Caco-2 (cell line): ENCODE data around the gene COQ7. TPM values are rescaled to one million over a fixed set of nuclear protein-coding genes. Genes with fewer than 3 reads are reported as not detected.

Experiments
- BruUV-seq: library from RNA; stranded (reverse); fragments of 400-500 nt; replicated peaks from 2 replicates; lab custom pipeline; 2021; lab: Mats Ljungman, UMichigan
- CTCF ChIA-PET: fragments of 300-600 bp; sonication (Branson Sonifier 250); formaldehyde crosslinking; loops from one replicate; lab custom pipeline; 2022; ENCODE audit warnings: antibody characterized with exemption; lab: Charles Lee
- POLR2A ChIA-PET: fragments of 300-600 bp; sonication (Branson Sonifier 250); formaldehyde crosslinking; loops from one replicate; lab custom pipeline; 2022; ENCODE audit warnings: antibody characterized with exemption; lab: Charles Lee
- DNase-seq, 2 experiments: peaks; one replicate each; pipeline versions ENCODE4 v3.0.0 to v3.0.0-alpha.2; 2020 to 2022
- H3K27me3 ChIP-seq: replicated peaks from 2 replicates; pipeline ENCODE4 v1.6.0; 2011; ENCODE audit warnings: low read length; ENCODE audit not compliant: control insufficient read depth, insufficient read depth
- H3K36me3 ChIP-seq: 2 replicates; pipeline ENCODE4 v1.5.1; 2011; ENCODE audit warnings: low read length; ENCODE audit not compliant: control insufficient read depth, insufficient read depth
- H3K4me1 ChIP-seq: fragments of 250-450 bp; sonication (Bioruptor Pico); 2 replicates; pipeline ENCODE4 v1.5.1; 2020; ENCODE audit warnings: mild to moderate bottlenecking
- H3K4me3 ChIP-seq: 2 replicates; pipeline ENCODE4 v1.5.1; 2011; ENCODE audit warnings: low read depth, mild to moderate bottlenecking, control low read depth, low read length
- H3K9me3 ChIP-seq: fragments of 250-450 bp; sonication (Bioruptor Pico); 2 replicates; pipeline ENCODE4 v1.5.1; 2020; ENCODE audit warnings: mild to moderate bottlenecking, moderate library complexity
- H3K27ac Mint-ChIP-seq: one replicate; pipeline ENCODE4 v1.8.0; 2022; ENCODE audit warnings: mixed read lengths; ENCODE audit not compliant: unreplicated experiment
- H3K27me3 Mint-ChIP-seq: one replicate; pipeline ENCODE4 v1.8.0; 2022; ENCODE audit warnings: mixed read lengths; ENCODE audit not compliant: insufficient read depth, unreplicated experiment
- H3K36me3 Mint-ChIP-seq: one replicate; pipeline ENCODE4 v1.8.0; 2022; ENCODE audit warnings: mild to moderate bottlenecking, mixed read lengths; ENCODE audit not compliant: insufficient read depth, unreplicated experiment
- H3K4me1 Mint-ChIP-seq: one replicate; pipeline ENCODE4 v1.8.0; 2022; ENCODE audit warnings: low read depth, mixed read lengths; ENCODE audit not compliant: unreplicated experiment
- H3K4me3 Mint-ChIP-seq: one replicate; pipeline ENCODE4 v1.8.0; 2022; ENCODE audit warnings: mild to moderate bottlenecking, moderate library complexity, mixed read lengths; ENCODE audit not compliant: unreplicated experiment
- H3K9me3 Mint-ChIP-seq: one replicate; pipeline ENCODE4 v1.8.0; 2022; ENCODE audit warnings: mixed read lengths; ENCODE audit not compliant: unreplicated experiment
- CTCF ChIP-seq, 2 experiments: fragments of 200-600 bp in 1 of 2; IDR thresholded peaks; 1 replicate in 1 of 2; 2 replicates in 1 of 2; pipeline versions ENCODE4 v1.5.1 to v1.8.0; 2011 to 2022; ENCODE audit warnings: antibody characterized with exemption in 1 of 2, control low read depth in 1 of 2, inconsistent platforms in 1 of 2, low read depth in 1 of 2, low read length in 1 of 2, mild to moderate bottlenecking in 1 of 2, moderate library complexity in 1 of 2; ENCODE audit not compliant: insufficient read depth in 1 of 2, severe bottlenecking in 1 of 2, unreplicated experiment in 1 of 2
- intact Hi-C: fragments of 100-400 bp; cut with micrococcal nuclease; formaldehyde crosslinking; loops from one replicate; pipeline ENCODE4 v1.10.0; 2022; ENCODE audit not compliant: unreplicated experiment
- total RNA-seq: library from RNA; stranded (reverse); gene quantifications from 2 replicates; pipeline ENCODE4 v1.2.3, GENCODE V29; 2022

COQ7 gene
- total RNA-seq, 1 experiment from 2014 or later = 17.3 TPM

GRCh38 chr16:19112099-19112407 lies 44.6 kb downstream of the COQ7 start:
- intact Hi-C loops = no loop called here
- POLR2A ChIA-PET = no interaction called here
- Histone ChIP-seq H3K4me1 (peaks cover 34% of the 10 kb centered on the region), H3K9me3 (no peaks in the 10 kb centered on the region), H3K4me3 (no peak overlapping the region), H3K36me3 (no peaks in the 10 kb centered on the region), H3K27me3 (no peaks in the 10 kb centered on the region)
- H3K27me3 Mint-ChIP-seq = no peaks in the 10 kb centered on the region
- peak overlapping the region; percentile 87 for H3K4me3 Mint-ChIP-seq
- CTCF ChIA-PET = interaction anchor here (0.9 kb wide), 1 partner anchor 68 kb away, joined by 3 read pairs; no protein-coding TSS in a partner anchor
- no peak overlapping the region for H3K27ac Mint-ChIP-seq
- H3K9me3 Mint-ChIP-seq = no peaks in the 10 kb centered on the region
- H3K4me1 Mint-ChIP-seq = peaks cover 15% of the 10 kb centered on the region
- H3K36me3 Mint-ChIP-seq = no peaks in the 10 kb centered on the region
- no peak for DNase-seq
- TF ChIP-seq CTCF (IDR thresholded peaks at IDR 0.05; ENCODE audit: insufficient read depth in 1 of 2, low read depth in 1 of 2, low read length in 1 of 2, severe bottlenecking in 1 of 2, unreplicated experiment in 1 of 2) = no peak
- BruUV-seq = no TSS peak

GRCh38 chr16:19113577-19114358 lies 46.4 kb downstream of the COQ7 start, which contains the start of gene ITPRIPL2:
ITPRIPL2 (plus strand) TSS chr16:19113964; CDS start chr16:19114462, 498 bp downstream.
- Mint-ChIP-seq H3K27me3 (no peaks in the 10 kb centered on the region), H3K36me3 (no peaks in the 10 kb centered on the region), H3K9me3 (no peaks in the 10 kb centered on the region), H3K4me1 (peaks cover 4% of the 10 kb centered on the region), H3K27ac (peak within 1 kb of the TSS; percentile 91), H3K4me3 (peak within 1 kb of the TSS; percentile 87)
- CTCF ChIA-PET = interaction anchor here (0.6 to 1.2 kb wide), 2 partner anchors 28 to 137 kb away, joined by 3 read pairs; no protein-coding TSS in a partner anchor
- POLR2A ChIA-PET = interaction anchor here (0.6 kb wide), 1 partner anchor 61 kb away, joined by 5 read pairs; no protein-coding TSS in a partner anchor
- peak within 1 kb of the TSS; percentile 78 for H3K4me3 ChIP-seq
- intact Hi-C loops = no loop called here
- DNase-seq = peak; percentile 78 to 79
- no TSS peak for BruUV-seq
- no peaks in the 10 kb centered on the region for H3K9me3 ChIP-seq
- H3K27me3 ChIP-seq = no peaks in the 10 kb centered on the region
- peaks cover 27% of the 10 kb centered on the region for H3K4me1 ChIP-seq
- H3K36me3 ChIP-seq = no peaks in the 10 kb centered on the region; the same call in 1 of the 2 replicates
- TF ChIP-seq CTCF (IDR thresholded peaks at IDR 0.05; ENCODE audit: insufficient read depth in 1 of 2, low read depth in 1 of 2, low read length in 1 of 2, severe bottlenecking in 1 of 2, unreplicated experiment in 1 of 2) = no peak

GRCh38 chr16:19114359-19115147 lies 47.1 kb downstream of the COQ7 start:
- Mint-ChIP-seq H3K9me3 (no peaks in the 10 kb centered on the region), H3K36me3 (no peaks in the 10 kb centered on the region), H3K27me3 (no peaks in the 10 kb centered on the region), H3K4me3 (peak overlapping the region; percentile 87), H3K4me1 (peaks cover 7% of the 10 kb centered on the region), H3K27ac (peak overlapping the region; percentile 91)
- Histone ChIP-seq H3K36me3 (no peaks in the 10 kb centered on the region; the same call in 1 of the 2 replicates), H3K4me3 (peak overlapping the region; percentile 78), H3K9me3 (no peaks in the 10 kb centered on the region), H3K27me3 (no peaks in the 10 kb centered on the region), H3K4me1 (peaks cover 29% of the 10 kb centered on the region)
- intact Hi-C loops = no loop called here
- CTCF ChIA-PET = interaction anchor here (0.6 to 1.2 kb wide), 2 partner anchors 28 to 137 kb away, joined by 3 read pairs; no protein-coding TSS in a partner anchor
- POLR2A ChIA-PET = no interaction called here
- DNase-seq = peak; percentile 48 to 51
- no peak for TF ChIP-seq CTCF (IDR thresholded peaks at IDR 0.05; ENCODE audit: insufficient read depth in 1 of 2, low read depth in 1 of 2, low read length in 1 of 2, severe bottlenecking in 1 of 2, unreplicated experiment in 1 of 2)
- BruUV-seq = no TSS peak
